Endothelial cell of umbilical vein (primary cell): ENCODE data around the gene ARG2. TPM values are rescaled to one million over a fixed set of nuclear protein-coding genes. Genes with fewer than 3 reads are reported as not detected.

Source experiments
- BruUV-seq: library from RNA; stranded (reverse); fragments of 400-500 nt; replicated peaks from 2 replicates; lab custom pipeline; 2021; lab: Mats Ljungman, UMichigan
- CTCF ChIA-PET: fragments of 300-600, 350-600 bp; sonication (Branson Sonifier 250); formaldehyde crosslinking; loops from one replicate; lab custom pipeline; 2021; ENCODE audit warnings: antibody characterized with exemption, inconsistent platforms; lab: Charles Lee
- POLR2A ChIA-PET: fragments of 300-600, 350-600 bp; sonication (Branson Sonifier 250); formaldehyde crosslinking; loops from one replicate; lab custom pipeline; 2021; ENCODE audit warnings: antibody characterized with exemption, inconsistent platforms; lab: Charles Lee
- DNase-seq: peaks from one replicate; pipeline ENCODE4 v3.0.0-alpha.2; 2011; ENCODE audit warnings: low read depth, low spot score
- FAIRE-seq: peaks from 2 replicates; lab custom pipeline; 2011; peaks lifted over from hg19 to GRCh38; lab: Jason Lieb, UNC
- H2AFZ ChIP-seq: 2 replicates; pipeline ENCODE4 v1.6.0; 2012; ENCODE audit warnings: low read depth, low read length, control low read depth, inconsistent platforms
- H3K27ac ChIP-seq: 2 replicates; pipeline ENCODE4 v1.5.1; 2011; ENCODE audit warnings: low read depth, mild to moderate bottlenecking, control low read depth, low read length, moderate library complexity; ENCODE audit not compliant: insufficient read depth
- H3K27me3 ChIP-seq, 2 experiments: 2 replicates each; pipeline versions ENCODE4 v1.6.0 to v1.6.1; 2011; ENCODE audit warnings: low read length in 2 of 2, mixed read lengths in 1 of 2; ENCODE audit not compliant: control insufficient read depth in 2 of 2, insufficient read depth in 2 of 2
- H3K36me3 ChIP-seq, 2 experiments: 2 replicates in 1 of 2; 3 replicates in 1 of 2; pipeline ENCODE4 v1.5.1; 2011; ENCODE audit warnings: low read length in 2 of 2, mild to moderate bottlenecking in 1 of 2, moderate library complexity in 1 of 2; ENCODE audit not compliant: control insufficient read depth in 2 of 2, insufficient read depth in 2 of 2; ENCODE audit errors: extremely low read depth in 1 of 2
- H3K4me1 ChIP-seq: 3 replicates; pipeline ENCODE4 v1.5.1; 2011; ENCODE audit warnings: mild to moderate bottlenecking, low read length; ENCODE audit not compliant: control insufficient read depth, insufficient read depth; ENCODE audit errors: extremely low read depth
- H3K4me2 ChIP-seq: 2 replicates; pipeline ENCODE4 v1.6.1; 2011; ENCODE audit warnings: low read length, control low read depth, mixed read lengths; ENCODE audit not compliant: insufficient read depth
- H3K4me3 ChIP-seq, 3 experiments: fragments of 200-600 bp in 1 of 3; sonication (generic), shearing (Covaris generic) in 1 of 3; replicated peaks in 1 of 3; 2 replicates each; pipeline ENCODE4 v1.5.1; 2011 to 2016; ENCODE audit warnings: control low read depth in 3 of 3, low read length in 3 of 3, mild to moderate bottlenecking in 2 of 3, inconsistent platforms in 1 of 3, low read depth in 1 of 3, moderate library complexity in 1 of 3; ENCODE audit not compliant: insufficient read depth in 1 of 3
- H3K79me2 ChIP-seq: 2 replicates; pipeline ENCODE4 v1.6.0; 2012; ENCODE audit warnings: low read length, inconsistent platforms; ENCODE audit not compliant: control insufficient read depth, insufficient read depth
- H3K9ac ChIP-seq: replicated peaks from 2 replicates; pipeline ENCODE3; 2011; ENCODE audit warnings: low read length, control low read depth; ENCODE audit not compliant: insufficient read depth; ENCODE audit errors: extremely low read depth
- H3K9me1 ChIP-seq: replicated peaks from 3 replicates; pipeline ENCODE4 v1.6.0; 2011; ENCODE audit warnings: mild to moderate bottlenecking, low read length; ENCODE audit not compliant: control insufficient read depth, insufficient read depth; ENCODE audit errors: extremely low read depth
- H3K9me3 ChIP-seq: replicated peaks from 2 replicates; pipeline ENCODE4 v1.5.1; 2012; ENCODE audit warnings: low read length, inconsistent platforms; ENCODE audit not compliant: control insufficient read depth, insufficient read depth
- H4K20me1 ChIP-seq: replicated peaks from 2 replicates; pipeline ENCODE3; 2011; ENCODE audit warnings: mild to moderate bottlenecking, low read length; ENCODE audit not compliant: control insufficient read depth, insufficient read depth; ENCODE audit errors: extremely low read depth
- EZH2 ChIP-seq: IDR thresholded peaks from 2 replicates; pipeline ENCODE4 v1.6.1; 2012; ENCODE audit warnings: borderline replicate concordance, low read depth, mild to moderate bottlenecking, moderate library complexity, low read length, inconsistent platforms; ENCODE audit not compliant: severe bottlenecking
- FOS ChIP-seq: IDR thresholded peaks from 2 replicates; pipeline ENCODE4 v1.6.1; 2011; ENCODE audit warnings: mild to moderate bottlenecking, low read length, moderate library complexity, borderline replicate concordance; ENCODE audit not compliant: insufficient read depth
- GATA2 ChIP-seq: IDR thresholded peaks from 2 replicates; pipeline ENCODE4 v1.7.0; 2011; ENCODE audit warnings: low read depth, mild to moderate bottlenecking, moderate library complexity, mixed read lengths, low read length; ENCODE audit not compliant: insufficient read length, insufficient read depth
- JUN ChIP-seq: IDR thresholded peaks from 2 replicates; pipeline ENCODE4 v1.6.1; 2011; ENCODE audit warnings: borderline replicate concordance, low read depth; ENCODE audit not compliant: insufficient read length, insufficient read depth
- MYC ChIP-seq: IDR thresholded peaks from one replicate; pipeline ENCODE4 v1.6.1; 2011; ENCODE audit warnings: mild to moderate bottlenecking, low read depth, low read length
- POLR2A ChIP-seq: IDR thresholded peaks from 2 replicates; pipeline ENCODE4 v1.6.1; 2012; ENCODE audit warnings: low read depth, mild to moderate bottlenecking, control low read depth, low read length
- POLR2AphosphoS5 ChIP-seq: IDR thresholded peaks from 2 replicates; pipeline ENCODE4 v1.6.1; 2012; ENCODE audit warnings: low read depth, mild to moderate bottlenecking, control low read depth, low read length, moderate library complexity; ENCODE audit not compliant: insufficient read depth
- dilution Hi-C: fragments of 300-500 bp; cut with MboI; formaldehyde crosslinking; loops from one replicate; pipeline ENCODE4 v1.15.0; 2019; ENCODE audit warnings: low sequenced_read_pairs; ENCODE audit not compliant: extremely low pct_ligation_motif_present
- intact Hi-C: fragments of 100-400 bp; cut with micrococcal nuclease; formaldehyde crosslinking; loops from one replicate; pipeline ENCODE4 v1.10.0; 2022
- polyA plus RNA-seq, 4 experiments: library from polyadenylated mRNA; depleted of rRNA in 3 of 4; stranded (reverse) in 3 of 4; unstranded in 1 of 4; fragments of >200 nt; gene quantifications; 2 replicates each; pipeline versions ENCODE4 v1.2.1 to v1.2.3, GENCODE V29; 2011 to 2012; ENCODE audit warnings: missing spikeins in 1 of 4
- total RNA-seq: library from RNA; stranded (reverse); gene quantifications from 2 replicates; pipeline ENCODE4 v1.2.3, GENCODE V29; 2021
- TF ChIP-seq, protein P1 (sequence below), 2 donors: IDR thresholded peaks; 1 replicate in 1 of 2; 2 replicates in 1 of 2; pipeline ENCODE4 v1.5.1; 2011; ENCODE audit warnings: low read length in 2 of 2, mild to moderate bottlenecking in 2 of 2, moderate library complexity in 2 of 2, control low read depth in 1 of 2, inconsistent platforms in 1 of 2, low read depth in 1 of 2; ENCODE audit not compliant: insufficient read depth in 1 of 2; ENCODE audit errors: extremely low read depth in 1 of 2
- TF ChIP-seq, protein P2 (sequence below): IDR thresholded peaks from 2 replicates; pipeline ENCODE4 v1.6.1; 2011; ENCODE audit not compliant: insufficient read depth, insufficient read length

Gene ARG2
- total and polyA plus RNA-seq, 2 donors (not counting 3 experiments of a cell fraction or from before 2014, with no cell fraction given), result 16.6 to 22.5 TPM

DNA sequence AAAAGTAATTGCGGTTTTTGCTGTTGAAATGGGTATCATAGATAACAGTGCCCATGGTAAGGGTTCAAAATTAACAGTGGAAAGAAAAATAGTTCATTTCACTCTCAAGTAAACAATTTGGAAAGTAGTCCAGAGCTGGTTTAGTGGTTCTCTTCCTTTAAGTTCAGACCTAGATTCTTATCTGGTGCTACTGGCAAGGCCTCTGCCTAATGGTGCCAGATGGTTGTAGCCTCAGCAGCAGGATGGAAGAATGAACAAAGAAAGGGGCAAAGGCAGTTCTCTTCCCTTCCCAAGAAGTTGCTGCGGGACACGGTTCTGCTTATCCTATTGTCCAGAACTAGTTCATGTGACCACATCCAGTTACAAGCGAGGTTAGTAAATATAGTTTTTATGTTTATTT is 10.5 kb downstream of the ARG2 start:
- ChIA-PET CTCF (interaction anchor here (1.4 to 1.6 kb wide), 3 partner anchors 10 to 74 kb away, joined by 4 to 13 read pairs (median 5); partner anchors contain the start of gene ARG2), POLR2A (no interaction called here)
- Histone ChIP-seq H3K9me1 (no peaks in the 10 kb centered on the region), H4K20me1 (no peaks in the 10 kb centered on the region), H3K79me2 (no peaks in the 10 kb centered on the region), H3K4me2 (no peak overlapping the region), H3K9me3 (no peaks in the 10 kb centered on the region), H3K27me3 (no peaks in the 10 kb centered on the region), H3K4me1 (no peaks in the 10 kb centered on the region), H3K27ac (no peak overlapping the region), H2AFZ (no peak overlapping the region), H3K9ac (no peak overlapping the region), H3K36me3 (no peaks in the 10 kb centered on the region), H3K4me3 (no peak overlapping the region)
- no TSS peak for BruUV-seq
- intact Hi-C loops (no loop called here), dilution Hi-C loops (no loop called here)
- TF ChIP-seq, protein P1, sequence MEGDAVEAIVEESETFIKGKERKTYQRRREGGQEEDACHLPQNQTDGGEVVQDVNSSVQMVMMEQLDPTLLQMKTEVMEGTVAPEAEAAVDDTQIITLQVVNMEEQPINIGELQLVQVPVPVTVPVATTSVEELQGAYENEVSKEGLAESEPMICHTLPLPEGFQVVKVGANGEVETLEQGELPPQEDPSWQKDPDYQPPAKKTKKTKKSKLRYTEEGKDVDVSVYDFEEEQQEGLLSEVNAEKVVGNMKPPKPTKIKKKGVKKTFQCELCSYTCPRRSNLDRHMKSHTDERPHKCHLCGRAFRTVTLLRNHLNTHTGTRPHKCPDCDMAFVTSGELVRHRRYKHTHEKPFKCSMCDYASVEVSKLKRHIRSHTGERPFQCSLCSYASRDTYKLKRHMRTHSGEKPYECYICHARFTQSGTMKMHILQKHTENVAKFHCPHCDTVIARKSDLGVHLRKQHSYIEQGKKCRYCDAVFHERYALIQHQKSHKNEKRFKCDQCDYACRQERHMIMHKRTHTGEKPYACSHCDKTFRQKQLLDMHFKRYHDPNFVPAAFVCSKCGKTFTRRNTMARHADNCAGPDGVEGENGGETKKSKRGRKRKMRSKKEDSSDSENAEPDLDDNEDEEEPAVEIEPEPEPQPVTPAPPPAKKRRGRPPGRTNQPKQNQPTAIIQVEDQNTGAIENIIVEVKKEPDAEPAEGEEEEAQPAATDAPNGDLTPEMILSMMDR (IDR thresholded peaks at IDR 0.05; ENCODE audit: extremely low read depth in 1 of 2, insufficient read depth in 1 of 2, low read depth in 1 of 2, low read length in 2 of 2), result no peak
- no peak for TF ChIP-seq FOS
- no peak for DNase-seq
- no peak for FAIRE-seq

DNA sequence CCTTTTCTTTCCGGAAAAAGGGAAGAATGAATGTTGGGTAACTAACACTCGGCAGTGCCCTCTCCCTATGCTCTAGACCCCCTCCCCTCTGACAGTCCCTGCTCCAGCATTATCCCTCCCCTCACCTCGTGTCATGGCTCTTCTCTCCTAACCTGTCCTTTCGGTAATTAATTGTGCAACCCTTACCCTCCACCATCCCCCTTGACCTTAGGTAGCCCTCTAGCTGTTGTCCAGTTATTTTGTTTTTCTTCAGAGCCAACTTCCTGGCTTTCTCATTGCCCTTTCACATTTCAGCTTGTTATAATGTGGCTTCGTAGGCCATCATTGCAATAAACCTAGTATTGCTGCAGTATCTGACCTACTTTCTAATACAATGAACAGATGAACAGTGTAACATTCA is 11.2 kb downstream of the ARG2 start:
- H3K27me3 ChIP-seq, result no peaks in the 10 kb centered on the region
- CTCF ChIA-PET, result interaction anchor here (0.7 to 1.6 kb wide), 5 partner anchors 11 to 38 kb away, joined by 3 to 13 read pairs (median 5); partner anchors contain the start of gene ARG2
- no peak overlapping the region for H3K27ac ChIP-seq
- no peaks in the 10 kb centered on the region for H3K4me1 ChIP-seq
- no peaks in the 10 kb centered on the region for H3K79me2 ChIP-seq
- H2AFZ ChIP-seq, result no peak overlapping the region
- FAIRE-seq (no peak), DNase-seq (no peak)
- POLR2A ChIA-PET, result no interaction called here
- no peaks in the 10 kb centered on the region for H3K36me3 ChIP-seq
- H4K20me1 ChIP-seq, result no peaks in the 10 kb centered on the region
- no peaks in the 10 kb centered on the region for H3K9me3 ChIP-seq
- no TSS peak for BruUV-seq
- H3K4me3 ChIP-seq, result no peak overlapping the region
- no peak for TF ChIP-seq FOS
- TF ChIP-seq JUN, result no peak
- no peak for TF ChIP-seq GATA2
- TF ChIP-seq POLR2AphosphoS5, result no peak
- TF ChIP-seq EZH2, result no peak
- TF ChIP-seq, protein P2, sequence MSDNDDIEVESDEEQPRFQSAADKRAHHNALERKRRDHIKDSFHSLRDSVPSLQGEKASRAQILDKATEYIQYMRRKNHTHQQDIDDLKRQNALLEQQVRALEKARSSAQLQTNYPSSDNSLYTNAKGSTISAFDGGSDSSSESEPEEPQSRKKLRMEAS, result no peak
- no peak for TF ChIP-seq POLR2A
- TF ChIP-seq, protein P1 (IDR thresholded peaks at IDR 0.05; ENCODE audit: extremely low read depth in 1 of 2, insufficient read depth in 1 of 2, low read depth in 1 of 2, low read length in 2 of 2), result no peak
- TF ChIP-seq MYC, result no peak
- H3K9me1 ChIP-seq, result no peaks in the 10 kb centered on the region
- intact Hi-C loops, result no loop called here
- no peak overlapping the region for H3K9ac ChIP-seq
- no peak overlapping the region for H3K4me2 ChIP-seq
- dilution Hi-C loops, result no loop called here
